ENCODE results near the gene MYO5A. TPM values are rescaled to one million over a fixed set of nuclear protein-coding genes. Genes with fewer than 3 reads are reported as not detected.

The MYO5A gene
- total RNA-seq, 1 experiment from 2014 or later = 33.4 TPM

- DNase-seq (ENCODE audit: low spot score) = peak; percentile 37
Measured at GRCh38 chr15:52257734-52258062, 271.0 kb downstream of the MYO5A start.

Other genes starting within 250 kb of the MYO5A start
- gene MYO5C, start 233.1 kb downstream of the MYO5A start, total RNA-seq (2014; rRNA removed; shearing (Covaris generic)) = 0.88 and 2.1 TPM in 2 replicates
- 167 and 212 TPM in 2 replicates for gene ARPP19, start 40.1 kb upstream of the MYO5A start, total RNA-seq (2014; rRNA removed; shearing (Covaris generic))
- gene ATOSA, start 150.5 kb upstream of the MYO5A start, total RNA-seq (2014; rRNA removed; shearing (Covaris generic)) = 8.0 and 9.0 TPM in 2 replicates

Measured in A172 (cell line).